GM21723 (cell line): ENCODE results near the gene TNFRSF14.
"Not testable (repeated sequence)": the region's sequence is repeated elsewhere in the genome, so short reads cannot be mapped to it uniquely, and the experiment has no call there.

Source experiments
- ATAC-seq: cut with Tn5 transposase; IDR thresholded peaks from one replicate; pipeline ENCODE4 v1.9.1; 2021; ENCODE audit warnings: mild to moderate bottlenecking, moderate library complexity; ENCODE audit not compliant: unreplicated experiment

Gene TNFRSF14

DNA sequence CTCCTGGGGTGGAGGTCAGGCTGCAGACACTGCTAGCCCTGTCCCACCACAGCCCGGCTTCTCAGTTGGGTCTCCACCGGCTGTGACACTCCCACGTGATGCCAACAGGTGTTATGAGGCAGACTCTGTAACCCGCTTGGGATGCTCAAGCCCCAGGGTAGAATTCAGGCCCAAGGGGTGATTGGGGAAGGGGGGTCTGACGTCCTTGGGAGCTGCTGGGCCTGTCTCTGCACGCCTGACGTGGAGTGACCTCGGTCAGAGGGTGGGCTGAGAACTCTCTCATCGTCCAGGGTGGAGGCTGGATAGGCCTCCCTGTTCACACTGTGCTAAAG lies 18.4 kb upstream of the TNFRSF14 start:
- ATAC-seq, result no peak

DNA sequence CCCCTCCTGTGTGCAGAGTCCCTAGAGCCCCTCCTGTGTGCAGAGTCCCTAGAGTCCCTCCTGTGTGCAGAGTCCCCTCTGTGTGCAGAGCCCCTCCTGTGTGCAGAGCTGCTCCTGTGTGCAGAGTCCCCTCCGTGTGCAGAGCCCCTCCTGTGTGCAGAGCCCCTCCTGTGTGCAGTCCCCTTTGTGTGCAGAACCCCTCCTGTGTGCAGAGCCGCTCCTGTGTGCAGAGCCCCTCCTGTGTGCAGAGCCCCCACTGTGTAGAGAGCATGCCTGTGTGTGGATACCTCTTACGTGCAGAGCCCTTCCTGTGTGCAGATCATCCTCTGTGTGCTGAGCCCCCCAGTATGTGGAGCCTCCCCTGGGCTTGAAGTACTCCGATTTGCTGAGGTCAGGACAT lies 17.8 kb upstream of the TNFRSF14 start:
- ATAC-seq, result no peak

DNA sequence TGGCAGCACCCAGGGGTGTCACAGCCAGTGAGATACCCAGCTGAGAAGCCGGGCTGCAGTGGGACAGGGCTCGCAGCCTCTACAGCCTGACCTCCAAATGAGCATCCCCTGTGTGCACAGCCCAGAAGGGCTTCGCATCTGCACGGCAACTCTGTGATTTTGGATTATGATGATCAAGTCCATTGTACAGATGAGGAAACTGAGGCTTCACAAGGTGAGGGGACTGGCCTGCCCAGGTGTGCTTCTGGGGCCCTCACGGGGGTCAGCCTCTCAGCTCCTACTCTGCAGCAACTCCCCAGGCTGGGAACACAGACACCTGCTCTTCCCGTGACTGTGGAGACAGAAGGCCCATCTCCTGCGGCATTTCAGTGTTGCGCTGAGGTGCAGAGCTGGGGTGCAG lies 17.3 kb upstream of the TNFRSF14 start:
- ATAC-seq, result no peak

DNA sequence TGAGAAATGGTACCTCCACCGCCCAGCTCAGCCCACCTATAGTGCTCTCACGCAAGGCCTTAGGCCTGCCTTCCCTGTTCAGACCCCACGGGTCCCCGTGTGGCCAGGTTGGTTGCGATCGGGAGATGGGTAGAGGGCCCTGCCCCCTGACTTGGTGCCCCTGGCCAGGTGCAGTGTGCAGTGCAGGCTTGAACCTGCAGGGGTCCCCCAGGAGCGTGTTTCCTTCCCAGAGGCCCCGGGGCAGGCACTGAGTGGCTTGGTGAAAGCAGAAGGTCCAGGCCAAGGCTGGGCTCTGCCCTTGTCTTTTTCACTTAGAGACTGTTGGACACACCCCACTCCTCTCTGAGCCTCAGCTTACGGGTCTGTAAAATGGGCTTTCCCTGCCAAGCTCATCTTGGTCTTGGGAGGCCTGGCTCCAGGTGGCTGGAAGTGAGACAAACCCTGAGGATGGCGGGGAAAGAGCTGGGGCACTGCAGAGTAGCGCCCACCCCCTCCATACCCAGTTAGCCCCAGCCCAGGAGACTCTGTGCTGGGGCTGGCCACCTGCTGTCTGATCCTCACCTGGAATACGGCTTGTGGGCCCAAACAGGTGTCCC lies 16.8 kb upstream of the TNFRSF14 start:
- ATAC-seq, result no peak

DNA sequence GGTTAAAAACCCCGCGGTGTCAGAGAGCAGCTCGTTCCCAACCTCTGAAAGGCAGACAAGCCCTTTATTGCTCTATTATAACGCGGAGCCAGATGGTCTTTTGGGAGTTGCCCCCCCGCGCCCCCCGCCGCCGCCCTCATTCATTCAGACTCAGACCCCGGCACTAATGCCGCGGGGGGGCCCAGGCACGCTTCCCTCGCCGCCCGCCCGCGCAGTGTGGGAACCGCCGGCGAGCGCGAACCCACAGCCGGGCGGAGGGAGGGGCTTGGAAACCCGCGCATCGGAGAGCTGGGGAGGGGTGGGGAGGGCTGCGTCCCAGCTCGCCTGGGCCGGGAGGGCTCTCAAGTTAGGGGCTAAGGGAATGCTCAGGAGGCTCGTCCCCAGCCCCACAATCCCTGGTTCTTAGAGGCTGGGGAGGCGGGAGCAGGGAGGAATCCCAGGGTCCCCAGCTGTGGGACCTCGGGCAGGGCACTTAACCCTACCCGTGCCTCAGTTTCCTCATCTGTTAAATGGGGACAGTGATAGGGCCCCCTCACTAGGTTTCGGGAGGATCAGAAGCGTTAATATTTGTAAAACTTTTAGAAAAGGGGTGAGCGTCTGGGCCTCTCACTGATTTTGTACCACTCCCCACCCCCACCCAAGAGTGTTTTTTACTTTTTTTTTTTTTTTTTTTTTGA lies 15.2 kb upstream of the TNFRSF14 start:
- no peak for ATAC-seq

DNA sequence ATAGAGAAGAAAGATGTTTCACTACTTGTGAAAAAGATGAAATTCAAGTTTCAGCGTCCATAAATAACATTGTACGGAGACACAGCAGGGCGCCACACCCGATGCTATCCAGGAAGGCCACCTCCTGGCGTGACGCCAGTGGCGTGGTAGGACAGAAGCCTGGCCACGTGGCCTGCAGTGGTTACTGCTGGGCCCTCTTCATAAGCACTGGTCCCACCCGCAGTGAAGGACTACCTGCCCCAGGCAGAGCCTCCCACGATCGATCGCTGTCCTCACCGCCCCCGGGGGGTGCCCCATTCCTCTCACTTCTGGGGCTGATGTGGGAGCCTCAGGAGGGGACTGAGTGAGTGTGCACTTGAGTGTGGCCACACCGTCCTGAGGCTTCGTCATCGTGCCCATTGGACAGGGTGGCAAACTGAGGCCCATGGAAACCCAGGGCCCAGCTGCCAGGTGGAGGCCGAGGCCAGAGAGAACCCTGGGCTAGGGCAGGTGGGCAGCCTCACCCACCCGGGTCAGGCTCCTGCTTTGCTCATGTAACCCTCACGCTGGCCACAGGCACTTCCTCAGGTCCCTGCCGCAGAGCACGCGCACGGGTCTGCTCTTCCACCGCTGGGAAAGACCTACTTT lies 14.4 kb upstream of the TNFRSF14 start:
- ATAC-seq, result no peak

DNA sequence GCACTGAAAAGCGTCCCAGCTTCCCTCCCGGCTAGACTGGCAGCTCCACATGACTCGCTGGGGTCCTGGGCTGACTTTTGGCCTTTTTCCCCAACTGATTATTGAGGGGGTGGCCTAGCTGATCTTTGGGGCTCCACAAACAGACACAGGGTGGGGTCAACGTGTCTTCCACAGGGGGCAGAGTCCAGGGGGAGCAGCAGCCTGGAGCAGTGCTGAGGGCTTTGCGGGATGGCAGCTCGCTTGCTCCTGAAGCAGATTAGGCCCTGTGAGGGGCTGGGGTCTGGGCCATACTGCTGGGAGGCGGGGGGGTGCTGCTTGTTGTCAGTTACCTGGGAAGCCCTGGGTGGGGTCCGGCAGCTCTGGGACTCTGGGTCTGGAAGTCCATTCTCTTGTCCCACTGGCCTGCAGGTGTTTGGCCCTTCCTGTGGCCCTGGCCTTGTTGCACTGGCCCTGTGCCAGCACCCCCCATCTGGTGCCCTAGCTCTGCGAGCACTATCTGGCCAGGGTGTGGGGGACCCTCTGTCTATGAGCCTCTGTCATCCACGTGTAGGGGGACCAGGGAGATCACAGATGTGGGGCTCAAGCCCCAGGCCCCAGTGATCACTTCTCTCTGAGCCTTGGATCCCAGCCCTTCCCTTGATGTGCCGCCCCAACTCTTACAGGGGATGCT lies 13.8 kb upstream of the TNFRSF14 start:
- ATAC-seq, result no peak

DNA sequence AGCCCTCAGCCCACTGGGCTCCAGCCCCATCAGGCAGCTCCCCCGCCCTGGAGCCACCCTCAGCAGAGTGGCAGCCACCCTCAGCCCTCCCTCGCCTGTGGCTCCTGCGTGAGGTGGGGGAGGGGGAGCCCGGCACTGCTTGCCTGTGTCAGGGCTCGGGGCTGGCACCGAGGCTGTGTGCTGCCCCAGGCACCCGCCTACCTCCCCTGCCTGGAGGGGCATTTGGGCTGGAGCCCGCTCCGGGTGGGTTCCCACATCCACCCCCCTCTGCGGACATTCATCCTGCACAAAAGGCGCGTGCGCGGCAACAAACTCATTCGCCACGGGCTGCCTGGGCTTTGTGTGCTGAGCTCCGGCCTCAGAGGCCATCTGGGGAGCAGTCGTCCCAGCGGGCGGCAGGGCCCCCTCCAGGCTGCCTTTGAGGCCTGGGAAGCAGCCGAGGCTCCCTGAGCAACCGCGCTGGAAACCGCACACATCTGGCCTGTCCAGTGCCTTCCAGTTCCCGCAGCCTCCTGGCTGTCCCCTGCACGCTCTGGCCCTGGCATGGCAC lies 12.6 kb upstream of the TNFRSF14 start:
- no peak for ATAC-seq

DNA sequence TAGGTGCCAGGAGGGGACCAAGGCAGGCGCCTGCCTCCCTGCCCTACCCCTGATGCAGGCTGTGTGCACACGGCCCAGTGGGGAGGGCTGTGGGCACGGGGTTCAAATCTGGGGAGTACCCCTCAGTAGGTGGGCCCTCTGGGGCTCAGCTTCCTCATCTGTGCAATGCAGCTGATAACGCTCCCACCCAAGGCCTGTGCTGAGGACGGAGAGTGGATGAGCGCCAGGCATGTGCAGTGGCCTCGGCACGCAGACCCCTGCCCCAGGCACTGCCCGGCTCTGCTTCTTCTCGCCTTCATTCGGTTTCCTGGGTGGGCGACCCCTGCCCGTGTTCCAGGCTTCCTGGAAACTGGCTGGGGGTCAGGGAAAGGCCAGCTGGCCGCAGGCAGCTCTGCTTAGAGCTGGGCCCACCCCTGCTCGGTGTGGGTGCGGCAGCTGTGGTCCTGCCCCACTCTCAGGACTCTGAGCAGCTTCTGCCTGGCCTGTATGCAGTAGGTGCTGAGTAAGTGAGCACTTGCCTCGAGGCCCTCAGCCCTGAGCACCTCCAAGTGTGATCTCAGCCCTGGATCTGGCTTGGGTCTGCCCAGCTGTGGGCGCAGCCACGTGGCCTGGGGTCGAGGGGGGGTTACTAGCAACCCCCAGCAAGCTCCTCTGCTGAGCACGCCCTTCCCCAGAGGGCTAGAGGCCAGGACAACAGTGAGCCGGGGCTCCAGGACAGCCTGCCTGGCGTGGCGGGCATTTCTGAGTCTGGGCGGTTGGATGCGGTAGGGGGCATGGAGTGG lies 11.9 kb upstream of the TNFRSF14 start:
- ATAC-seq, result no peak

DNA sequence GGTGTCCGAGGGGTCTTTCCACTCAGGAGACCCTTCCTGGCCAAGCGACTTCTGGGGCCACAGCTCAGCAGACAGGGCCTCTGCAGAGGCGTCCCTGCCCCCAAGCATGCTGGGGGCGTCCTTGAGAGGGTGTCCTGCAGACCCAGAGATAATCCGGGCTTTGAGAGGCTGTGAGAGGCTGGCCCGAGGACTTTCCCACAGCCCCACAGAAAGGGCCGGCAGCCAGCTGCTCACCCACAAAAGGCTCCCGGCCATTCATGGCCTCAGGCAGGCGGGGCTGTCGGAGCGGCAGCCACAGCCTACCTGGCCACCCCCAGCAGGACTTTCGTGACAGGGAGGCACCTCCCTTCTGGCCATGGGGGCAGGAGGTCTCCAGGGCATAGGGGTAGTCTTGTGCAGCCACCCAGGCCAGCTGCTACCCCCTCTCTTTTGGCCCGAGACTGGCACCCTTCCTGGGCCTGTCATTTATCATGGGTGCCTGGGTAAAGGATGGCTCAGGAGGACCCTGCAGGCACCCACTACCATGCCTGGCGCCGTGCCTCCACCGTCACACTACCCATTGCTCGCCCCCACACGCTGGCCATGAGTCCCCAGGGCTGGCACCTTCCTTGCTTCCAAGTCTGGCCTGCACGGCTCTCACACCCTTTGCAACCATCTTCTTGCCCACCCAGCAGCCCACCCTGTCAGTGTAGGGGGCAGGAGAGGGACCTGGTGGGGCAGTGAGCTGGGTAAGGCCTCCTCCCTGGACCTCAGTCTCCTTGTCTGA lies 11.1 kb upstream of the TNFRSF14 start:
- ATAC-seq, result no peak

DNA sequence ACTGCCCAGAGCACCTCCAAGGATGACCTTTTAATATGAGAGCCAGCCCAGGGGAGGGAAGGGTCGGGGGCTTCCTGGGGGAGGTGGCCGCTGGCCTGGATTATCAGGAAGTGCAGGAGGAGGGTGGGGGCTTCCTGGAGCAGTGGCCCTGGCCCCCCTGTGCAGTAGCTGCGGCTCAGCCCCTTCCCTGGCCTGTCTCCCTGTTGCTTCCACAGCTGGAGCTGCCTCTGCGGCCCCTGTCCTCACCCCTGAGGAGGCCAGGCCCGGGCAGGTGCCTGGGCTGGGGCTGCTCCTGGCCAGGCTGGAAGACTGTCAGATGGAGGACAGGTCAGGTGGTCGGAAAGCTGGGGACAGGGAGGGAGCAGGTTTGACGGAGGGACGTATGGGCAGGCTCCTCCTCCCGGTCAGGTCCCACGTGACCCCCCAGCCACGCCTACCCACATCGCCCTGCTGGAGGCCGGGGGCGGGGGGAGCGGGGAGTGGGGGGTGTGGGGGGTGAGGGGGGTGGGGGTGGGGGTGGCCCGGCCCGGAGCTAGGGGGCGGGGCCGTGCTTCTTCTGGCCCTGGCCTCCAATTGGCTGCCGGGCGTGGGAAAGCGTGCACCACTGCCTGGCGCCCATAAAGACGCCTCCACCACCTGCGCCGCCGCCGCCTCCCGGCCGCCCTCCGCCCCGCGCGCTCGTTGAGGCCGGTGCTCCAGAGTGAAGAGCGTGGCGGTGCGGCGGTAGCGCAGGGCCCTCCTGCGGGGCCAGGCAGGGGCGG lies 10.2 kb upstream of the TNFRSF14 start:
- peak; percentile 32 for ATAC-seq

DNA sequence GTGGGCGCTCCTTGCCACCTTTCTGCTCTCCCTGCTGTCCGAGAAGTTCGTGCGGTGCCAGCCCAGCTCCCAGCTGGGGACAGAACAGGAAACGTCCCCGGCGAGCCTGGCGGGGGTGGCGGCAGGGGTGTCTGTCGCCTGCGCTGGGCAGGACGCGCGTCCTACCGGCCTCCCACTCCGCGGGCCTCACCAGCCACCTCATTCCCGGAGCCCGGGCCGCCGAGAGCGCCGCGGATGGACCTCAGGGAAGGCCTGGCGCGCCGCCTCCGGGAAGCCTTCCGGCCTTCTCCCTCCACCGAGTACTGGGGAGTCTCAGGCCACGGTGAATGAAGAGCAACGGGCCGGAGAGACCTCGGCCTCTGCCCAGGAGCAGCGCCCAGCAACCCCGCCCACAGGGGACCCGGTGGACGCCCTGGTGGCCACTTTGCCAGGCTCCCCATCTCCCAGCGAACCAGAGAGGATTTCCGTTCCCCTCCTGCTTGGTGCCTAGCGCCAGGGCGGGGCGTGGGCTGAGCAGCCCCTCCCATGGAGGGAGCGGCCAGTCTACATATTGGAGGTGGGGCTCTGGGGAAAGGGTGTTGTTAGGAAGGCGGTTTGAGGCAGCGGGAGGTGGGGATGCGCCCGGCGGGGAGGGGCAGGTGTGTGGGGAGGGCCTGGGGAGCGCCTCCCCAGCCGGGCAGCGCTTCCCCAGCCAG lies 9.5 kb upstream of the TNFRSF14 start:
- peak; percentile 42 for ATAC-seq

DNA sequence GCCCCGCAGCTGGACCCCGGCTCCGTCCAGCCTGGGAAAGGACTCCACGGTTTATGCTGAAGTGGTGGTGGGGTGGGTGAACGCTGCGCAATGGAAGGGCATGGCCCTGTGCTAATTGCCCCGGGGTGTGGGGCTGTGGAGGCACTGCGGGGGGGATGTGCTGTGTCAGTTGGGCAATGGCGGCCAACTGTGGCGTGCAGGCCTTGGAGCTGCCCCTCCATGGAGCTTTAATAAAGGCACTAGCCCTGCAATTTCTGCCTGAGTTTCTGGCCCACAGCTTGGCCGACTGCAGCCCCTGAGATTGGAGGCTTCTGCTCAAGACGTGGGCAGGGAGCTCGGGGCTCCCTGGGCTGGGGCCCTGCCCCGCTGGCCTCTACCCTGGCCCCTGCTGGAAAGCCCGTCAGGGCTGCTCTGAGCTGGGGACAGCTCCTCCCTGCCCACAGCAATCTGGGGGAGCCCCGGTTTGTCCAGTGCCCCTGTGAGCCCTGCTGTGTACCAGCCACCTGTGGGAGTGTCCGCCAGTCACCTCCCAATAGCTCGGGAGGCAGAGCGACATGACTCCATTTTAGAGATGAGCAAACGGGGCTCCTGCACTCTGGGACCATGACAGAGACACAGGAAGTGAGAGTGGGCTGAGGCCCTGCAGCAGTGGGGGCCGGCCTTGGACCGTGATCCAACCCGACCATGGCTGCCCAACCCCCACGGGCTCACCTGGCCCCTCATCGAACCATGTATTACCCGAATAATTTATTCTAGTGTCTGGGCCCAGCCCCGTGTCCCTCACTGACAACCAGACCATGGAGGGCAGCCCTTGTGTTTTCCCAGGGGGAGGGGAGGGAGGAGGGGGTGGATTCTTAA lies 8.7 kb upstream of the TNFRSF14 start:
- ATAC-seq, result peak; percentile 1

DNA sequence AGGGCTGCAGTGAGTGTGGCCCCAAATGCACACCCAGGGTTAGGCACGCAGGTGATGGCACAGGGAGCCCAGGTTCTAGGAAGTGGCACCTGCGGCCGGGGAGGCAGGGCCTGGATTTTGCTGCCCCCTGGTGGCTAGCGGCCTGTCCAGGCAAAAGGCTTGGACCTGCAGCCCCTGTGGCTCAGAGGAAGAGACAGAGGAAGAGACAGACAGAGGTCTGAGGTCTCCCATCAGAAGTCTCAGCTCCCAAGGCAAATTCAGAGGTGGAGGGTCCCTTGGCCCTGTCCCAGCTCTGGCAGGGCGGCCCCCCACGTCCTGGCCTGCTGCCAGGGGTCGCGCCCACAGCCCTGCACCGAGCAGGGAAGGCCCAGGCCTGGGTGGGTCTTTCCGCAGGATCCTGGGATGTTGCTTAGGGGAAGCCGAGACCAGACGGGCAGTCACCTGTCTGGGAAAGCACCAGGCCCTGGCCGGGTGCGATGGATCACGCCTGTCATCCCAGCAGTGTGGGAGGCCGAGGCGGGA lies 8.0 kb upstream of the TNFRSF14 start:
- ATAC-seq, result peak; percentile 24

DNA sequence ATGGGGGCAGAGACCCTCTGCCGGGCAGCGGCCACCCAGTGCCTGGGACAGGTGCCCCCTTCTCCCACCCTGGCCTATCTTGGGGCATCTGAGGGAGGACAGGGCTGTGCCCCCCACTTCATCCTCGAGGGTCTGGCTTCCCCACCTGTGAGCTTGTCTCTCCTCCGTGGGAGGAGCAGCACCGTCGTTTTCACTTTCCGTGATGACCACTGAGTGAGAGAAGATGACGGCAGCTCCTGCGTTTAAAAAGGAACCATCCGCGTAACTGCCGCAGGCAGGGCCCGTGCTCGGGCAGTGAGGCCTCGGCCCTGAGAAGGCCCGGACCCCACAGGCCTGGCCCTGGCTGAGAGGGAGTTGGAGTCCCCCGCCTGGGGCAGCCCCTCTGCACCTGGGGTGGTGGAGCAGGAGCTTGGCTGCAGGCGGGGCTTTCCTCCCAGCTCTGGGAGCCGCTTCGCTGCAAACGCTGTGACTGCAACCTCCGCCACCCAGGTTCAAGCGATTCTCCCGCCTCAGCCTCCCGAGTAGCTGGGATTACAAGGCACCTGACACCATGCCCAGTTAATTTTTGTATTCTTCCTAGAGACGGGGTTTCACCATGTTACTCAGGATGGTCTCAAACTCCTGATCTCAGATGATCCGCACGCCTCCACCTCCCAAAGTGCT lies 6.7 kb upstream of the TNFRSF14 start:
- ATAC-seq, result not testable (repeated sequence)

DNA sequence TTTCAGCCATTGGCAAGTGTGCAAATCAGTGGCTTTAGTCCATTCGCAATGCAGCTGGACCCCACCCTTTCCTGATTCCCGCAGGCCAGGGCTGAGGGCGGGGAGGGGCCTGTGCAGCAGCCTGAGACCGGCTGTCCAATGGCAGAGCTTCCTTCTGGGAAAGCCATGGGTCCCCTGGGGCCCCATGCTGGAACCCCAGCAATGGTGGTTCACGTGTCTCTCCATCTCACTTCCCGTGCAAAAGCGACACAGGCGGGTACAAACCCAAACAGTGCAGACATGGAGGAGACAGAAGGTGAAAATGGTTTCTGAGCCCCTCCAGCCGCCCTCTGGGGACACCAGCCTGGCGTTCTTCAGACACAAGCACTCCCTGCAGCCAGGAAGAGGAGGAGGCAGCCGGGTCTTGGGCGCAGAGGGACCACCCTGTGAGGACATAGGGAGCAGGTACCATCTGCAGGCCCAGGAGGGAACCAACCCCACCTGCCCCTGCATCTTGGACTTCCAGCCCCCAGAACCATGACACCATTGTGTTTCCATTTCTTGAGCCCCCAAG lies 5.8 kb upstream of the TNFRSF14 start:
- ATAC-seq, result not testable (repeated sequence)

DNA sequence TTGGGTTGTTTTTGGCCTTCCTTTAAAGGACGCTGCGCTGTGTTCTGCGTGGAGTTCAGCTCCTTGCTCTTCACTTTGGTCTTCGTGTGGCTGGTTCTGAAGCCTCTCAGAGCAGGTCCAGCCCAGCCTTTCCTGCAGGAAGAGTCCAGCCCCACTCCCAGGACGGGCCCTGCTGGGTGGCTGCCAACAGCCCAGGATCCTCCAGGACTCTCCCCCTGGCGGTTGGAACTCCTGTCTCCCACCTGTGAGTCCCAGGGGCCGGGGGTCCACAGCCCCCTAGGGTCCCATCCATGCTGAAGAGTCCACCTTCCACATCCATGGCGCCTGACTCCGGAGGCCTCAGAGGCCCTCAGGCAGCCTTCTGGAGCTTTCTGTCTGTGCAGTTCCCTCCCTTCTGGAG lies 4.6 kb upstream of the TNFRSF14 start:
- not testable (repeated sequence) for ATAC-seq
